Suprapubic skin (tissue), 3 donors: ENCODE data around the gene CHL1.

Experiments
- CTCF ChIP-seq, 2 donors: fragments of 200-600 bp in 1 of 2; fragments of 450-650 bp in 1 of 2; sonication (generic) in 1 of 2; IDR thresholded peaks; one replicate each; pipeline ENCODE4 v1.5.1; 2016 to 2019; ENCODE audit warnings: antibody characterized with exemption in 2 of 2, mild to moderate bottlenecking in 1 of 2, moderate library complexity in 1 of 2
- POLR2A ChIP-seq, 2 donors: fragments of 450-650 bp; IDR thresholded peaks; one replicate each; pipeline ENCODE4 v1.6.1; 2017; ENCODE audit warnings: antibody characterized with exemption in 2 of 2, mild to moderate bottlenecking in 2 of 2, moderate library complexity in 2 of 2

- TF ChIP-seq POLR2A (IDR thresholded peaks at IDR 0.05) (no peak), CTCF (IDR thresholded peaks at IDR 0.05) (no peak)
Observed at GRCh38 chr3:409011-409410, 212.4 kb downstream of the CHL1 start.
